Measurements from ENCODE around the gene POLK. TPM values are rescaled to one million over a fixed set of nuclear protein-coding genes. Genes with fewer than 3 reads are reported as not detected.
"Not testable (repeated sequence)": the region's sequence is repeated elsewhere in the genome, so short reads cannot be mapped to it uniquely, and the experiment has no call there.

Gene POLK
- total RNA-seq, 1 donor: 34.7 TPM

GRCh38 chr5:75482482-75482881 is 29.2 kb upstream of the POLK start:
- Histone ChIP-seq H2AFZ (ENCODE audit: low read length) (no peak overlapping the region), H3K4me2 (ENCODE audit: insufficient read depth, low read length) (no peak overlapping the region), H3K36me3 (ENCODE audit: insufficient read depth, low read length) (no peaks in the 10 kb centered on the region), H3K9me3 (ENCODE audit: low read depth, low read length) (no peaks in the 10 kb centered on the region), H3K27ac (ENCODE audit: low read depth, low read length) (no peak overlapping the region), H3K4me3 (ENCODE audit: insufficient read depth, low read length) (no peak overlapping the region), H3K27me3 (ENCODE audit: insufficient read depth, low read length) (no peaks in the 10 kb centered on the region), H3K79me2 (ENCODE audit: insufficient read depth, low read length) (peaks cover 80% of the 10 kb centered on the region), H3K4me1 (ENCODE audit: insufficient read depth, low read length) (no peaks in the 10 kb centered on the region), H4K20me1 (ENCODE audit: insufficient read depth, low read length) (peaks cover 36% of the 10 kb centered on the region)
- TF ChIP-seq, protein P1, sequence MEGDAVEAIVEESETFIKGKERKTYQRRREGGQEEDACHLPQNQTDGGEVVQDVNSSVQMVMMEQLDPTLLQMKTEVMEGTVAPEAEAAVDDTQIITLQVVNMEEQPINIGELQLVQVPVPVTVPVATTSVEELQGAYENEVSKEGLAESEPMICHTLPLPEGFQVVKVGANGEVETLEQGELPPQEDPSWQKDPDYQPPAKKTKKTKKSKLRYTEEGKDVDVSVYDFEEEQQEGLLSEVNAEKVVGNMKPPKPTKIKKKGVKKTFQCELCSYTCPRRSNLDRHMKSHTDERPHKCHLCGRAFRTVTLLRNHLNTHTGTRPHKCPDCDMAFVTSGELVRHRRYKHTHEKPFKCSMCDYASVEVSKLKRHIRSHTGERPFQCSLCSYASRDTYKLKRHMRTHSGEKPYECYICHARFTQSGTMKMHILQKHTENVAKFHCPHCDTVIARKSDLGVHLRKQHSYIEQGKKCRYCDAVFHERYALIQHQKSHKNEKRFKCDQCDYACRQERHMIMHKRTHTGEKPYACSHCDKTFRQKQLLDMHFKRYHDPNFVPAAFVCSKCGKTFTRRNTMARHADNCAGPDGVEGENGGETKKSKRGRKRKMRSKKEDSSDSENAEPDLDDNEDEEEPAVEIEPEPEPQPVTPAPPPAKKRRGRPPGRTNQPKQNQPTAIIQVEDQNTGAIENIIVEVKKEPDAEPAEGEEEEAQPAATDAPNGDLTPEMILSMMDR (IDR thresholded peaks at IDR 0.05; ENCODE audit: extremely low read depth, low read depth, low read length): no peak
- no peak for DNase-seq (ENCODE audit: insufficient read length, low spot score, missing footprints)

DNA sequence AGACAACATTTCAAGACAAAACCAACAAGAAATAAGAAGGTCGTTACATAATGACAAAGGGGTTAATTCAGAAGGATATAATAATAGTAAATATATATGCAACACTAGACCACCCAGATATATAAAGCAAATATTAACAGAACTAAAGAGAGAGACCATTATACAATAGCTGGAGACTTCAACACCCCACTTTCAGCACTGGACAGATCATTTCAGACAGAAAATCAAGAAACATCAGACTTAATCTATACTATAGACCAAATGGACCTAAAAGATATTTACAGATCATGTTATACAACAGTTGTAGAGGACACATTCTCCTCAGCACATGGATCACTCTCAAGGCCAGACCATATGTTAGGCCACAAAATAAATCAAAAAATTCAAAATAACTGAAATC is 27.1 kb upstream of the POLK start:
- Histone ChIP-seq H3K27ac (ENCODE audit: low read depth, low read length) (no peak overlapping the region), H4K20me1 (ENCODE audit: insufficient read depth, low read length) (peaks cover 31% of the 10 kb centered on the region), H3K9me3 (ENCODE audit: low read depth, low read length) (no peaks in the 10 kb centered on the region), H2AFZ (ENCODE audit: low read length) (no peak overlapping the region), H3K4me2 (ENCODE audit: insufficient read depth, low read length) (no peak overlapping the region), H3K27me3 (ENCODE audit: insufficient read depth, low read length) (no peaks in the 10 kb centered on the region), H3K36me3 (ENCODE audit: insufficient read depth, low read length) (no peaks in the 10 kb centered on the region), H3K4me1 (ENCODE audit: insufficient read depth, low read length) (no peaks in the 10 kb centered on the region), H3K4me3 (ENCODE audit: insufficient read depth, low read length) (no peak overlapping the region), H3K79me2 (ENCODE audit: insufficient read depth, low read length) (peaks cover 86% of the 10 kb centered on the region)
- no peak for DNase-seq (ENCODE audit: insufficient read length, low spot score, missing footprints)
- TF ChIP-seq, protein P1 (IDR thresholded peaks at IDR 0.05; ENCODE audit: extremely low read depth, low read depth, low read length): no peak

DNA sequence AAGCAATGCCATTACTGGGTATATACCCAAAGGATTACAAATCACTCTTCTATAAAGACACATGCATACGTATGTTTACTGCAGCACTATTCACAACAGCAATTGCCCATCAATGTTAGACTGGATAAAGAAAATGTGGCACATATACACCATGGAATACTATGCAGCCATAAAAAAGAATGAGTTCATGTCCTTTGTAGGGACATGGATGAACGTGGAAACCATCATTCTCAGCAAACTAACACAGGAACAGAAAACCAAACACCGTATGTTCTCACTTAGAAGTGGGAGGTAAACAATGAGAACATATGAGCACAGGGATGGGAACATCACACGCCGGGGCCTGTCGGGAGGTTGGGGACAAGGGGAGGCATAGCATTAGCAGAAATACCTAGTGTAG is 21.8 kb upstream of the POLK start:
- H2AFZ ChIP-seq (ENCODE audit: low read length); H3K4me3 ChIP-seq (ENCODE audit: insufficient read depth, low read length); DNase-seq (ENCODE audit: insufficient read length, low spot score, missing footprints); H3K27ac ChIP-seq (ENCODE audit: low read depth, low read length); H3K4me2 ChIP-seq (ENCODE audit: insufficient read depth, low read length); H3K27me3 ChIP-seq (ENCODE audit: insufficient read depth, low read length); H3K4me1 ChIP-seq (ENCODE audit: insufficient read depth, low read length); H3K9me3 ChIP-seq (ENCODE audit: low read depth, low read length); H3K36me3 ChIP-seq (ENCODE audit: insufficient read depth, low read length): not testable (repeated sequence)
- peaks cover 56% of the 10 kb centered on the region for H3K79me2 ChIP-seq (ENCODE audit: insufficient read depth, low read length)
- H4K20me1 ChIP-seq (ENCODE audit: insufficient read depth, low read length): peaks cover 17% of the 10 kb centered on the region

- no peak overlapping the region for H3K27ac ChIP-seq (ENCODE audit: low read depth, low read length)
- peaks cover 7% of the 10 kb centered on the region for H3K36me3 ChIP-seq (ENCODE audit: insufficient read depth, low read length)
- H3K4me1 ChIP-seq (ENCODE audit: insufficient read depth, low read length): no peaks in the 10 kb centered on the region
- no peak overlapping the region for H3K4me2 ChIP-seq (ENCODE audit: insufficient read depth, low read length)
- H3K79me2 ChIP-seq (ENCODE audit: insufficient read depth, low read length): peaks cover 49% of the 10 kb centered on the region
- H4K20me1 ChIP-seq (ENCODE audit: insufficient read depth, low read length): peaks cover 9% of the 10 kb centered on the region
- no peak overlapping the region for H2AFZ ChIP-seq (ENCODE audit: low read length)
- no peaks in the 10 kb centered on the region for H3K27me3 ChIP-seq (ENCODE audit: insufficient read depth, low read length)
- no peak overlapping the region for H3K4me3 ChIP-seq (ENCODE audit: insufficient read depth, low read length)
- no peaks in the 10 kb centered on the region for H3K9me3 ChIP-seq (ENCODE audit: low read depth, low read length)
- DNase-seq (ENCODE audit: insufficient read length, low spot score, missing footprints): no peak
- TF ChIP-seq, protein P1 (IDR thresholded peaks at IDR 0.05; ENCODE audit: extremely low read depth, low read depth, low read length): no peak
Observed at GRCh38 chr5:75491621-75492020, 20.1 kb upstream of the POLK start.

Measured in osteoblast (primary cell).